NB4 (cell line): Measurements from ENCODE around the gene FXYD2.

Source experiments
- CTCF ChIP-seq: IDR thresholded peaks from one replicate; pipeline ENCODE4 v1.5.1; 2012; ENCODE audit warnings: low read depth, low read length
- MAX ChIP-seq: IDR thresholded peaks from 2 replicates; pipeline ENCODE4 v1.6.1; 2011; ENCODE audit warnings: low read depth, low read length
- MYC ChIP-seq: IDR thresholded peaks from 2 replicates; pipeline ENCODE4 v1.6.1; 2011; ENCODE audit warnings: low read depth, low read length
- POLR2A ChIP-seq: IDR thresholded peaks from 2 replicates; pipeline ENCODE4 v1.6.1; 2011; ENCODE audit warnings: mild to moderate bottlenecking; ENCODE audit not compliant: insufficient read length; ENCODE audit errors: extremely low read depth

- TF ChIP-seq MYC (no peak), CTCF (no peak), MAX (no peak), POLR2A (no peak)
Observed at GRCh38 chr11:117873828-117874125, 49.2 kb upstream of the FXYD2 start.
